Activated CD4-positive, alpha-beta memory T cell treated with anti-CD3 and anti-CD28 coated beads, Interleukin-2, amount 10 ng/mL, durations not matched to agents 7 days and 5 days (primary cell): ENCODE data around the gene CFP. TPM values are rescaled to one million over a fixed set of nuclear protein-coding genes. Genes with fewer than 3 reads are reported as not detected.
"Not testable (repeated sequence)": the region's sequence is repeated elsewhere in the genome, so short reads cannot be mapped to it uniquely, and the experiment has no call there.

Experiments
- CTCF ChIA-PET: fragments of 350-600 bp; sonication (Branson Sonifier 250); formaldehyde crosslinking; loops from one replicate; lab custom pipeline; 2021; ENCODE audit warnings: antibody characterized with exemption, inconsistent platforms; lab: Charles Lee
- POLR2A ChIA-PET: fragments of 350-600 bp; sonication (Branson Sonifier 250); formaldehyde crosslinking; loops from one replicate; lab custom pipeline; 2021; ENCODE audit warnings: antibody characterized with exemption; lab: Charles Lee
- DNase-seq: peaks from one replicate; pipeline ENCODE4 v3.0.0-alpha.2; 2020
- H3K27ac Mint-ChIP-seq: one replicate; pipeline ENCODE4 v1.8.0; 2021; ENCODE audit warnings: mild to moderate bottlenecking, mixed read lengths
- H3K27me3 Mint-ChIP-seq: one replicate; pipeline ENCODE4 v1.8.0; 2021; ENCODE audit warnings: mixed read lengths
- H3K36me3 Mint-ChIP-seq: one replicate; pipeline ENCODE4 v1.8.0; 2021; ENCODE audit warnings: low read depth, mixed read lengths
- H3K4me1 Mint-ChIP-seq: one replicate; pipeline ENCODE4 v1.8.0; 2021; ENCODE audit warnings: mixed read lengths
- H3K4me3 Mint-ChIP-seq: one replicate; pipeline ENCODE4 v1.8.0; 2021; ENCODE audit warnings: mild to moderate bottlenecking, mixed read lengths
- H3K9me3 Mint-ChIP-seq: one replicate; pipeline ENCODE4 v1.8.0; 2021; ENCODE audit warnings: mixed read lengths
- total RNA-seq, 2 experiments: library from RNA; stranded (reverse); gene quantifications; one replicate each; pipeline ENCODE4 v1.2.3, GENCODE V29; 2021

The CFP gene
- 10 to 100 TPM; 15.7 to 18.6 TPM for total RNA-seq

- peaks cover 4% of the 10 kb centered on the region for H3K36me3 Mint-ChIP-seq
- H3K27me3 Mint-ChIP-seq: no peaks in the 10 kb centered on the region
- peak within 1 kb of the TSS; percentile 79 for H3K27ac Mint-ChIP-seq
- H3K9me3 Mint-ChIP-seq: no peaks in the 10 kb centered on the region
- DNase-seq: peak; percentile 22
- POLR2A ChIA-PET: interaction anchor here (0.6 to 2.0 kb wide), 6 partner anchors 8 to 143 kb away, joined by 3 to 7 read pairs (median 4); partner anchors contain the start of genes ELK1 and TIMP1
- CTCF ChIA-PET: interaction anchor here (1.7 kb wide), 1 partner anchor 14 kb away, joined by 5 read pairs; no protein-coding TSS in a partner anchor
- H3K4me1 Mint-ChIP-seq: peaks cover 18% of the 10 kb centered on the region
- H3K4me3 Mint-ChIP-seq: peak within 1 kb of the TSS; percentile 68
Measured at GRCh38 chrX:47629419-47630200, at the start of gene CFP. Gene CFP (minus strand): TSS chrX:47629930. CDS start chrX:47629844, 86 bp downstream.

DNA sequence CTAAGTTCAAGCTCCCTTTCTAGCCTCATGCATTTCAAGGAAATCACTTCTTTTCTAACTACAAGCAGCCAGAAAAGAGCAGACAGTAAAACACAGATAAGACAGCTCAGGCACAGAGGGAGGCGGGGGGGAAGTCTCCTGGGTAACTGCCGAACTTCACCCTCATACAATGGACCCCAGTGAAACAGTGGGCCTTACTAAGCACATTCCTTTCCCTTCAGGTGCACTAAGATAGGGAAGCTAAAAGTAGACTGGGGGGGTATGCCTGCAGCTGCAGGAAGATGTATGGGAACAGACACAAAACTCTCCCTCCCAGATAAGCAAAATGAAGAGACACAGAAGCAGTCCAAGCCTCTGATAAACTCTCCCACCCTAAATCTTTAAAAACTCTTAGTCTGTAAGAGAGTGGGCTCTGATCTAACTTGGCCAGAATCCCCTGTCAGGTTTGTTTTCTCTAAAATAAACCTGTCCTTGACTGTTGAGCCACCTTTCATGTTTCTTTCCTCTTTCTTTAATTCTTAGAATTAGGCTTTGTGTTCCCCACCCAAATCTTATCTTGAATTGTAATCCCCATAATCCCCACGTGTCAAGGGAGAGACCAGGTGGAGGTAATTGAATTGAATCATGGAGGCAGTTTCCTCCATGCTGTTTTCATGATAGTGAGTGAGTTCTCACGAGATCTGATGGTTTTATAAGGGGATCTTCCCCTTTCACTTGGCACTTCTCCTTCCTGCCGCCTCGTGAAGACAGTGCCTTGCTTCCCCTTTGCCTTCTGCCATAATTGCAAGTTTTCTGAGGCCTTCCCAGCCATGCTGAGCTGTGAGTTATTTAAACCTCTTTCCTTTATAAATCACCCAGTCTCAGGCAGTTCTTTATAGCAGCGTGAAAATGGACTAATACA is 46.5 kb upstream of the CFP start:
- H3K27me3 Mint-ChIP-seq, H3K27ac Mint-ChIP-seq, H3K4me3 Mint-ChIP-seq, POLR2A ChIA-PET, H3K4me1 Mint-ChIP-seq, DNase-seq, H3K36me3 Mint-ChIP-seq, CTCF ChIA-PET, H3K9me3 Mint-ChIP-seq: not testable (repeated sequence)

GRCh38 chrX:47674776-47675175 is 45.0 kb upstream of the CFP start:
- H3K27me3 Mint-ChIP-seq: no peaks in the 10 kb centered on the region
- no peak overlapping the region for H3K4me3 Mint-ChIP-seq
- CTCF ChIA-PET: no interaction called here
- H3K36me3 Mint-ChIP-seq: no peaks in the 10 kb centered on the region
- H3K27ac Mint-ChIP-seq: no peak overlapping the region
- POLR2A ChIA-PET: no interaction called here
- H3K9me3 Mint-ChIP-seq: no peaks in the 10 kb centered on the region
- H3K4me1 Mint-ChIP-seq: no peaks in the 10 kb centered on the region
- no peak for DNase-seq

- H3K36me3 Mint-ChIP-seq, DNase-seq, H3K27me3 Mint-ChIP-seq, H3K27ac Mint-ChIP-seq, H3K9me3 Mint-ChIP-seq, CTCF ChIA-PET, H3K4me3 Mint-ChIP-seq, POLR2A ChIA-PET, H3K4me1 Mint-ChIP-seq: not testable (repeated sequence)
Measured at GRCh38 chrX:47665797-47666196, 36.1 kb upstream of the CFP start.

DNA sequence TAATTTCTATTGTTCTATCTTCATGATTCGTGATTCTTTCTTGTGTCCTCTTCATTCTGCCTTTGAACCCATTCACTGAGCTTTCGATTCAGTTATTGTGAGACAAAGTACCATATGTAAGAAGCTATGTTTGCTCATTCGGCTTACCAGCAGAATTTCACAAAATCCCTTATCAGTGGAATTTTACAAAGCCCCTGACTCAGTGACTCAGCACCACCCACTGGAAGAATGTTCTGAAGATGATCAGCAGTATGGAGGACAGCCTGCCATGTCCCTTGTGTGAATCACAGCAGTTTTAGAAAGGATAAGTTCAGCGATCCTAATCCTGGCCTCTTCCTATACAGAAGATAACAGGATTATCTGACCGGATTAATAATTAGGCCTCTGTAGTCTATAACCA is 35.0 kb upstream of the CFP start:
- POLR2A ChIA-PET: no interaction called here
- CTCF ChIA-PET: no interaction called here
- H3K4me1 Mint-ChIP-seq: peaks cover 13% of the 10 kb centered on the region
- no peak for DNase-seq
- no peak overlapping the region for H3K27ac Mint-ChIP-seq
- H3K4me3 Mint-ChIP-seq: no peak overlapping the region
- H3K36me3 Mint-ChIP-seq: peaks cover 10% of the 10 kb centered on the region
- H3K27me3 Mint-ChIP-seq: no peaks in the 10 kb centered on the region
- no peaks in the 10 kb centered on the region for H3K9me3 Mint-ChIP-seq

- Mint-ChIP-seq H3K4me3 (no peak overlapping the region), H3K36me3 (peaks cover 17% of the 10 kb centered on the region), H3K4me1 (peaks cover 25% of the 10 kb centered on the region), H3K9me3 (no peaks in the 10 kb centered on the region), H3K27me3 (no peaks in the 10 kb centered on the region), H3K27ac (peak overlapping the region; percentile 74)
- POLR2A ChIA-PET: interaction anchor here (1.0 kb wide), 1 partner anchor 14 kb away, joined by 4 read pairs; no protein-coding TSS in a partner anchor
- CTCF ChIA-PET: interaction anchor here (1.1 to 1.4 kb wide), 3 partner anchors 9 to 15 kb away, joined by 3 to 4 read pairs (median 4); partner anchors contain the start of gene ELK1
- DNase-seq: peak; percentile 21
Measured at GRCh38 chrX:47662144-47662657, 32.5 kb upstream of the CFP start.

- no peak for DNase-seq
- no peak overlapping the region for H3K27ac Mint-ChIP-seq
- peaks cover 24% of the 10 kb centered on the region for H3K36me3 Mint-ChIP-seq
- POLR2A ChIA-PET: no interaction called here
- no peaks in the 10 kb centered on the region for H3K9me3 Mint-ChIP-seq
- H3K4me3 Mint-ChIP-seq: no peak overlapping the region
- CTCF ChIA-PET: interaction anchor here (1.1 kb wide), 1 partner anchor 14 kb away, joined by 4 read pairs; no protein-coding TSS in a partner anchor
- no peaks in the 10 kb centered on the region for H3K27me3 Mint-ChIP-seq
- H3K4me1 Mint-ChIP-seq: peaks cover 31% of the 10 kb centered on the region
Measured at GRCh38 chrX:47661539-47661938, 31.8 kb upstream of the CFP start.

GRCh38 chrX:47659421-47659726 is 29.6 kb upstream of the CFP start:
- peaks cover 42% of the 10 kb centered on the region for H3K36me3 Mint-ChIP-seq
- H3K4me3 Mint-ChIP-seq: peak overlapping the region; percentile 86
- CTCF ChIA-PET: no interaction called here
- POLR2A ChIA-PET: interaction anchor here (1.3 kb wide), 1 partner anchor 9 kb away, joined by 3 read pairs; the partner anchor contains the start of gene ELK1
- no peak for DNase-seq
- H3K27ac Mint-ChIP-seq: peak overlapping the region; percentile 98
- H3K4me1 Mint-ChIP-seq: peaks cover 44% of the 10 kb centered on the region
- H3K9me3 Mint-ChIP-seq: no peaks in the 10 kb centered on the region
- H3K27me3 Mint-ChIP-seq: no peaks in the 10 kb centered on the region

DNA sequence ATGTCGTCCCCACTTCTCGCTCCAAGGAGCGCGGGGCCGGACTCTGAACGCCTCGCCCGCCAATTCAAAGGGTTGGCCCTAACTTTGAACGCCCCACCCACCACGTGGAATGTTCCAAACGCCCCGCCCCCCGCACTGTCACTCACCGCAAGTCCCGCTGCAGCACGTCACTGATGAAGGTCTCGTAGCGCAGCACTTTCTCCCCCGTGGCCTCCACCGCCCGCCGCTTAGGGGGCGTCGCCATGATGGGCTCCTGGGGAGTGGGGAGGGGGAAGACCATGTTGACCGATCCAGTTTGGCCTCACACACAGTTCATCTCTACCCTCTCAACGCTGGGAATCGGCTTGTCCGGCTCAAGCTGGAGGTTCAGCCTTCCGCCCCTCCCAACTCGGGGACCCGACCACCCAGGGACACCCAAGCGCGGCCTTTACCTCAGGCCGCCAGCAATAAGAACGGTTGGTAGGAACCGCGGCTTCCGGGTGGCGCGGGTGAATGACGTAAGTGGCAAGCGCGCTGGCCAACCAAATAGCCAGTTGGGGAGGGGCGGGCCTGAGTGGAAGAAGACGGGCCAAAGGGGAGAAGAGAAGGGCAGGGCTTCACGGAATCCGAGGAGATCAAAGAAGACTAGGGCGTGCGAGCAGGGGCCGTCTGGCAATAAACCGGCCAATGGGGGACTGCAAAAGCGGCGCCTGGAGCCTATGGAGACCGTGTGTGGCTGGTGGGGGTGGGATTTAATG is 29.1 kb upstream of the CFP start, which contains the start of gene UXT:
UXT (minus strand) TSS at position 497 of the 737 bp plus-strand sequence; CDS start at position 244, 253 bp downstream.
- POLR2A ChIA-PET: interaction anchor here (1.3 kb wide), 1 partner anchor 8 kb away, joined by 3 read pairs; the partner anchor contains the start of gene ELK1
- Mint-ChIP-seq H3K27ac (peak within 1 kb of the TSS; percentile 98), H3K36me3 (peaks cover 43% of the 10 kb centered on the region), H3K27me3 (no peaks in the 10 kb centered on the region), H3K9me3 (no peaks in the 10 kb centered on the region), H3K4me1 (peaks cover 44% of the 10 kb centered on the region), H3K4me3 (peak within 1 kb of the TSS; percentile 86)
- CTCF ChIA-PET: no interaction called here
- peak; percentile 94 for DNase-seq

DNA sequence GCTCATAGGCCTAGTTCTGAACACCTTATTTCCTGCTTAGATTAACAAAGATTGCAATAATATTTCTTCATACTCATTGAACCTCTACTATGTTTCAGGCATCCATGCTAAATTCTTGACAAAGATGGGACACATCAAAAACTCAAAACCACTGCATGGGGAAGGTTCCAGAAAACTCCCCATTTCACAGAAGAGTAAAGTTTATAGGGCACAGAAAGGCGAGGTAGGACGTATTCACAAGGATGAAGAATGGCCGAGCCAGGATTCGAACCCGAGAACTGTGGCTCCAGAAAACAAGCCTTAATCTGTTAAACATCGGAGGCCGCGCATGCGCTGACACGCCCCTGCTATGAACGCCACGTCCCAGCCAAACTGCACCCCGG is 28.6 kb upstream of the CFP start:
- H3K36me3 Mint-ChIP-seq: peaks cover 49% of the 10 kb centered on the region
- H3K4me3 Mint-ChIP-seq: peak overlapping the region; percentile 86
- DNase-seq: no peak
- POLR2A ChIA-PET: no interaction called here
- CTCF ChIA-PET: no interaction called here
- H3K9me3 Mint-ChIP-seq: no peaks in the 10 kb centered on the region
- H3K27me3 Mint-ChIP-seq: no peaks in the 10 kb centered on the region
- H3K4me1 Mint-ChIP-seq: peaks cover 48% of the 10 kb centered on the region
- H3K27ac Mint-ChIP-seq: peak overlapping the region; percentile 98

DNA sequence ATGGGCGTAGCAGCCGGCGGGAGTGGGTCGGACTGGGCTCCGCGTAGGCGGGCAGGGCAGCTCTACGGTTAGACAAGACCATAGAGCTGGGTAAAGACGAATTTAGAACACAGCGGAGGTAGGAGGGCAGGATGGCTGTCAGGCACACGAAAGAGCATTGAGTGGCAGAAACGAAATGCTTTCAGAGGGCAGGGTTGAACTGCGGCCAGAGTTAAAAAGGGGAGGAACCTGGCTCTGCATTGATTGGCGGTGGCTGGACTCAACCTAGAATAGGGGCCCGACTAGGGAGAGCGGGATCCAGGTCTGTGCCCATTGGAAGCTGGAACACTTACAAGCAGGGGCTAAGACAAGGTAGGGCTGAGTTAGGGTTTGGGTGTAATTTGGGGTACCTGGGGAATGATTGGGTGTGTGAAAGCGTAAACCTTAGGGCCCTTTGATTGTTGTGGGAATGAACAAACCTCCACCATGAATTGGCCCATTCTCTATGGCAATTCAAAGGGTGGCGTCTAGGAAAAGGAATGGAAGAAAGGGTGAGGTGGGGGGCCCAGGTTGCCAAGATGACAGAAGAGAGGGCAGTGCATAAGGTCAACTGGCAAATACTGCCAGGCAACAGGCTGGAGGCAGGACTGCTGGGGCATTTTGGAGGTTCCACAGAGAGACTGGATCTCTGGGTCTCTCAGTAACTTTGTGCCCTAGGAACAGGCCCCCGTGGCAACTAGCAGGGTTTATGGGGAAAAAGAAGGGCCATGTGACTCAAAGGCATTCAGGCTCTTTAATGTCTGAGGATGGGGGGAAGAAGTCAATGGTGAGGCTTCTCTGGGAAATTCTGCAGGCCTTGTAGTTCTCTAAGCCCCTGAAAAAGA is 21.5 kb upstream of the CFP start:
- ChIA-PET POLR2A (interaction anchor here (0.9 to 3.4 kb wide), 7 partner anchors 8 to 460 kb away, joined by 3 to 15 read pairs (median 3); partner anchors contain the start of gene TIMP1), CTCF (interaction anchor here (0.6 to 1.4 kb wide), 2 partner anchors 11 to 19 kb away, joined by 3 to 4 read pairs; no protein-coding TSS in a partner anchor)
- Mint-ChIP-seq H3K4me3 (peak overlapping the region; percentile 94), H3K36me3 (peaks cover 67% of the 10 kb centered on the region), H3K9me3 (no peaks in the 10 kb centered on the region), H3K27ac (peak overlapping the region; percentile 91), H3K27me3 (no peaks in the 10 kb centered on the region), H3K4me1 (peaks cover 60% of the 10 kb centered on the region)
- DNase-seq: no peak
